PC-3 (cell line): ENCODE results near the gene NRAP.

Source experiments
- EZH2 ChIP-seq: fragments of 300-600 bp; sonication (generic); IDR thresholded peaks from one replicate; pipeline ENCODE4 v1.6.1; 2017; ENCODE audit warnings: antibody characterized with exemption, mild to moderate bottlenecking, low read length; ENCODE audit not compliant: unreplicated experiment
- EZH2phosphoT487 ChIP-seq: fragments of 300-600 bp; sonication (generic); IDR thresholded peaks from 2 replicates; pipeline ENCODE4 v1.6.1; 2018; ENCODE audit warnings: mild to moderate bottlenecking, antibody characterized with exemption, low read length, borderline replicate concordance
- TF ChIP-seq, protein P1 (sequence below): fragments of 300-600 bp; sonication (generic); conservative IDR thresholded peaks from 2 replicates; pipeline ENCODE4 v1.5.1; 2017; ENCODE audit warnings: antibody characterized with exemption, low read depth, mild to moderate bottlenecking, low read length

DNA sequence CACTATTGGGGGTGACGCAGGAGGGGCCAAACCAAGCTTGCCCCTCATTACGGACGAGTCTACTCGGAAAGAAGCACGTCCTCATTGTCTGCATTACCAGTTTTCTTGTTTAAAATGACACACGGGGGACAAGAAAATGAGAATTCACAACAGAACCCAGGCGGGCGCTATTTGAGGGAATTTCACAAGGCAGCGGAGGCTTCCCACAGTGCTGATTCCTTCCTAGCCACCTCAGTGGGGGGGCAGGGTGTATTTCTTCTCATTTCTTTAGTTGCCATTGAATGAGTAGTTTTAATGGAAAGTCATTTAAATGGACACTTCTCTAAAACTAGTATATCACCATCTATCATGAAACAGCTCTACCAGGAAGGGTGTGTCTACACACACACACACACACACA lies 42.9 kb downstream of the NRAP start:
- no peak for TF ChIP-seq EZH2phosphoT487
- TF ChIP-seq, protein P1, sequence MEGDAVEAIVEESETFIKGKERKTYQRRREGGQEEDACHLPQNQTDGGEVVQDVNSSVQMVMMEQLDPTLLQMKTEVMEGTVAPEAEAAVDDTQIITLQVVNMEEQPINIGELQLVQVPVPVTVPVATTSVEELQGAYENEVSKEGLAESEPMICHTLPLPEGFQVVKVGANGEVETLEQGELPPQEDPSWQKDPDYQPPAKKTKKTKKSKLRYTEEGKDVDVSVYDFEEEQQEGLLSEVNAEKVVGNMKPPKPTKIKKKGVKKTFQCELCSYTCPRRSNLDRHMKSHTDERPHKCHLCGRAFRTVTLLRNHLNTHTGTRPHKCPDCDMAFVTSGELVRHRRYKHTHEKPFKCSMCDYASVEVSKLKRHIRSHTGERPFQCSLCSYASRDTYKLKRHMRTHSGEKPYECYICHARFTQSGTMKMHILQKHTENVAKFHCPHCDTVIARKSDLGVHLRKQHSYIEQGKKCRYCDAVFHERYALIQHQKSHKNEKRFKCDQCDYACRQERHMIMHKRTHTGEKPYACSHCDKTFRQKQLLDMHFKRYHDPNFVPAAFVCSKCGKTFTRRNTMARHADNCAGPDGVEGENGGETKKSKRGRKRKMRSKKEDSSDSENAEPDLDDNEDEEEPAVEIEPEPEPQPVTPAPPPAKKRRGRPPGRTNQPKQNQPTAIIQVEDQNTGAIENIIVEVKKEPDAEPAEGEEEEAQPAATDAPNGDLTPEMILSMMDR, result no peak
- TF ChIP-seq EZH2, result no peak
